Tibial nerve (tissue), 4 donors: ENCODE results near the gene ARID3A. TPM values are rescaled to one million over a fixed set of nuclear protein-coding genes. Genes with fewer than 3 reads are reported as not detected.
"Not testable (repeated sequence)": the region's sequence is repeated elsewhere in the genome, so short reads cannot be mapped to it uniquely, and the experiment has no call there.

Experiments
- DNase-seq, 2 donors: peaks; one replicate each; pipeline ENCODE4 v3.0.0-alpha.2; 2019; ENCODE audit warnings: low spot score in 2 of 2
- H3K27ac ChIP-seq, 4 donors: fragments of 200-600 bp; sonication (generic) in 3 of 4; one replicate each; pipeline ENCODE4 v1.5.1; 2017 to 2019; ENCODE audit warnings: mild to moderate bottlenecking in 1 of 4
- H3K27me3 ChIP-seq, 2 donors: fragments of 200-600 bp; sonication (generic) in 1 of 2; one replicate each; pipeline versions ENCODE4 v1.5.1 to v1.6.0; 2017 to 2019
- H3K36me3 ChIP-seq, 3 donors: fragments of 200-600 bp; sonication (generic); one replicate each; pipeline ENCODE4 v1.5.1; 2018 to 2019
- H3K4me1 ChIP-seq, 4 donors: fragments of 200-600 bp; sonication (generic) in 3 of 4; one replicate each; pipeline ENCODE4 v1.5.1; 2017 to 2019
- H3K4me3 ChIP-seq, 4 donors: fragments of 200-600 bp; sonication (generic) in 3 of 4; one replicate each; pipeline ENCODE4 v1.5.1; 2017 to 2019; ENCODE audit warnings: mild to moderate bottlenecking in 1 of 4, moderate library complexity in 1 of 4
- H3K9me3 ChIP-seq, 4 donors: fragments of 200-600 bp; sonication (generic) in 3 of 4; one replicate each; pipeline ENCODE4 v1.5.1; 2017 to 2019
- CTCF ChIP-seq, 5 experiments: fragments of 200-600 bp in 3 of 5; fragments of 450-650 bp in 2 of 5; sonication (generic) in 3 of 5; IDR thresholded peaks; one replicate each; pipeline ENCODE4 v1.5.1; 2016 to 2019; ENCODE audit warnings: antibody characterized with exemption in 5 of 5, mild to moderate bottlenecking in 3 of 5, moderate library complexity in 2 of 5
- EP300 ChIP-seq, 2 donors: sonication (generic); formaldehyde crosslinking; IDR thresholded peaks; one replicate each; pipeline ENCODE4 v1.6.1; 2017; ENCODE audit warnings: antibody characterized with exemption in 2 of 2, mild to moderate bottlenecking in 1 of 2
- POLR2A ChIP-seq, 2 donors: fragments of 450-650 bp; IDR thresholded peaks; one replicate each; pipeline ENCODE4 v1.6.1; 2017; ENCODE audit warnings: antibody characterized with exemption in 2 of 2, mild to moderate bottlenecking in 2 of 2, moderate library complexity in 2 of 2
- WGBS, 2 donors: methylation state at CpG; one replicate each; pipeline ENCODE4 v1.1.5; 2018; 5-methylcytosine and 5-hydroxymethylcytosine counted together
- total RNA-seq, 4 donors: library from RNA; depleted of rRNA; stranded (reverse); fragments of >200 nt; gene quantifications; one replicate each; pipeline ENCODE4 v1.1.0, GENCODE V29; 2016

ARID3A gene
- total RNA-seq, result 10 to 100 TPM in 3 of 4 donors, 1 to 10 TPM in 1; 8.1 to 15.3 (median 12.5) TPM

DNA sequence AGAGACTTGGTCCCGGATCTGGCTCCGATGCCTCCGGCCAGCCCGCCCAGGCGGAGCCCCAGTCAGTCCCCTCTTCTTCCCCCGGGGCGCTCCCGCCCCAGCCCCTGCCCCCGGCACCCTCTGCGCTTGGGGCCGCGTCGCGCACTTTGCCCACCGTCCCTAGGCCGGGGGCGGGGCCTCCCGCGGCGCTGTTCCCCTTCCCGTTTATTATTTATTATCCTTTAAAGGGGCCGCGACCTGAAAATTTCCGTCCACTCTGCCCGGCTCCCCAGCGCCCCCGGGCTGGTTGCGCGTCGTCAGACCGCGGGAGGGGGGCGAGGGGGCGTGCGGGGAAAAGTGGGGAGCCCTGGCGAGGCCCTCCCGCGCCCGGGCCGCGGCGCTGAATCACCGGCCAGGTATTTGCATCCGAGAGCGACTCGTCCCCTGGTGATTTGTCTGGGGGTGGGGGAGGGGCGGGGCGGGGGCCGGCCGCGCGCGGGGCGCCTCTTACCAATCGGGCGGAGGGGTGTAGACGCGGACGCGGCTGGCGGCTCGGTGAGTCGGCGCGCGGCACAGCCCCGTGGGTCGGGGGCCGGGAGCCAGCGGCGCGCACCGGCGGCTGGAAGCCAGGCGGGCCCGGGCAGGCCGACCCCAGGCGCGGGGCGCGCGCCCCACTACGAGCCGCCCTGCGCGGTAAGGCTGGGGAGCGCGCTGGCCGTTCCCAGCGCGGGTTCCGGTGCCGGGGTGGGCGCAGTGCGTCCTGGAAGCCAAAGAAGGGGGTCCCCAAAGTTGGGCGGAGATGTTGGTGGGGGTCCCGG is at the start of gene ARID3A:
Gene ARID3A, plus strand, starts transcription at position 510 of the 797 bp plus-strand sequence. CDS start 3,494 bp downstream, outside the sequence.
- 0% methylated on average over 60 to 67 of the region's 97 CpGs for WGBS, 2 donors
- Histone ChIP-seq H3K4me3 (peak within 1 kb of the TSS; percentile 56 to 80 (median 74)), H3K36me3 (peaks cover 0 to 19% (median 0%) of the 10 kb centered on the region in 3 donors), H3K9me3 (no peaks in the 10 kb centered on the region), H3K27ac (peak within 1 kb of the TSS; percentile 74 to 92 (median 85)), H3K4me1 (peaks cover 0 to 55% (median 15%) of the 10 kb centered on the region in 4 donors), H3K27me3 (peaks cover 0 to 8% of the 10 kb centered on the region in 2 donors)
- peak; percentile 70 to 71 for DNase-seq
- TF ChIP-seq CTCF (IDR thresholded peaks at IDR 0.05) (peak in 1 of 5 experiments; percentile 15), EP300 (IDR thresholded peaks at IDR 0.05) (peak; percentile 48 to 59), POLR2A (IDR thresholded peaks at IDR 0.05) (peak; percentile 30 to 51)

- H3K27ac ChIP-seq, result no peak overlapping the region
- H3K4me3 ChIP-seq, result no peak overlapping the region
- no peaks in the 10 kb centered on the region for H3K9me3 ChIP-seq
- 64 to 71% methylated on average over 18 of the region's 18 CpGs for WGBS, 2 donors
- no peak for TF ChIP-seq CTCF (IDR thresholded peaks at IDR 0.05)
- no peak for TF ChIP-seq POLR2A (IDR thresholded peaks at IDR 0.05)
- no peak for TF ChIP-seq EP300 (IDR thresholded peaks at IDR 0.05)
- no peak for DNase-seq
- peaks cover 0 to 16% (median 3%) of the 10 kb centered on the region in 4 donors for H3K4me1 ChIP-seq
- peaks cover 0 to 85% (median 10%) of the 10 kb centered on the region in 3 donors for H3K36me3 ChIP-seq
- no peaks in the 10 kb centered on the region for H3K27me3 ChIP-seq
Observed at GRCh38 chr19:876089-876488, 49.7 kb upstream of the ARID3A start.

DNA sequence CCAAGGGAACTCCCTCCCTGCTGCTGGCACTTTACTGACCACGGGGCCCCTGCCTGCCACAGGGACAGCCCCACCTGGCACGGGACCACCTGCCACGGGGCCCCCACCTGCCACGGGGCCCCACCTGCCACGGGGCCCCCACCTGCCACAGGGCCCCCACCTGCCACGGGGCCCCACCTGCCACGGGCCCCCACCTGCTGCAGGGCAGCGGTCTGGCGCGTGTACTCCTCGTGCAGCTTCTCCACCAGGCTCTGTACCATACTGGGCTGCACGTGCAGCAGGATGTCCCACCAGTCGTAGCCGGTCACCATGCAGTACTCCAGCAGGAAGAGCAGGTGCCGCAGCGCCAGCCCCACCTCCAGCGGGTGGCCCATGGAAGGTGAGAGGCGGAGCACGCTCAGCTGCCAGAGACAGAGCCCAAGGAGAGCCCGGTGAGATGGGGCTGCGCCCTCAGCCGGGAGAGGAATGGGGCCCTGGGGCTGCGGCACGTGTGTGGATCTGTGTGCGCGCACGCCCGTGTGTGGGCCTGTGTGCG is 49.0 kb upstream of the ARID3A start:
- WGBS, 2 donors, result 92 to 93% methylated on average over 22 to 27 of the region's 29 CpGs
- H3K36me3 ChIP-seq, result peaks cover 0 to 88% (median 14%) of the 10 kb centered on the region in 3 donors
- no peak for TF ChIP-seq CTCF (IDR thresholded peaks at IDR 0.05)
- no peak for TF ChIP-seq EP300 (IDR thresholded peaks at IDR 0.05)
- no peak for TF ChIP-seq POLR2A (IDR thresholded peaks at IDR 0.05)
- H3K9me3 ChIP-seq, result no peaks in the 10 kb centered on the region
- no peak overlapping the region for H3K4me3 ChIP-seq
- peaks cover 0 to 15% (median 3%) of the 10 kb centered on the region in 4 donors for H3K4me1 ChIP-seq
- no peaks in the 10 kb centered on the region for H3K27me3 ChIP-seq
- no peak overlapping the region for H3K27ac ChIP-seq
- no peak for DNase-seq

DNA sequence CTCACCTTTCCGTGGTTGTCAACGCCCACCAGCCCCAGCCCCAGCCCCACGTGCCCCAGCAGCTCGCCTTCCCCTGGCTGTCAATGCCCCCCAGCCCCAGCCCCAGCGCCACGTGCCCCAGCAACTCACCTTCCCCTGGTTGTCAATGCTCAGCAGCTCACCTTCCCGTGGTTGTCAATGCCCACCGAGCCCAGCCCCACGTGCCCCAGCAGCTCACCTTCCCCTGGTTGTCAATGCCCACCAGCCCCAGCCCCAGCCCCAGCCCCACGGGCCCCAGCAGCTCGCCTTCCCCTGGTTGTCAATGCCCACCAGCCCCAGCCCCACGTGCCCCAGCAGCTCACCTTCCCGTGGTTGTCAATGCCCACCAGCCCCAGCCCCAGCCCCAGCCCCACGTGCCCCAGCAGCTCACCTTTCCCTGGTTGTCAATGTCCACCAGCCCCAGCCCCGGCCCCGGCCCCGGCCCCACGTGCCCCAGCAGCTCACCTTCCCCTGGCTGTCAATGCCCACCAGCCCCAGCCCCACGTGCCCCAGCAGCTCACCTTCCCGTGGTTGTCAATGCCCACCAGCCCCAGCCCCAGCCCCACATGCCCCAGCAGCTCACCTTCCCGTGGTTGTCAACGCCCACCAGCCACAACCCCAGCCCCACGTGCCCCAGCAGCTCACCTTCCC is 47.7 kb upstream of the ARID3A start:
- peaks cover 0 to 92% (median 17%) of the 10 kb centered on the region in 3 donors for H3K36me3 ChIP-seq
- 87 to 91% methylated on average over 8 to 15 of the region's 23 CpGs for WGBS, 2 donors

DNA sequence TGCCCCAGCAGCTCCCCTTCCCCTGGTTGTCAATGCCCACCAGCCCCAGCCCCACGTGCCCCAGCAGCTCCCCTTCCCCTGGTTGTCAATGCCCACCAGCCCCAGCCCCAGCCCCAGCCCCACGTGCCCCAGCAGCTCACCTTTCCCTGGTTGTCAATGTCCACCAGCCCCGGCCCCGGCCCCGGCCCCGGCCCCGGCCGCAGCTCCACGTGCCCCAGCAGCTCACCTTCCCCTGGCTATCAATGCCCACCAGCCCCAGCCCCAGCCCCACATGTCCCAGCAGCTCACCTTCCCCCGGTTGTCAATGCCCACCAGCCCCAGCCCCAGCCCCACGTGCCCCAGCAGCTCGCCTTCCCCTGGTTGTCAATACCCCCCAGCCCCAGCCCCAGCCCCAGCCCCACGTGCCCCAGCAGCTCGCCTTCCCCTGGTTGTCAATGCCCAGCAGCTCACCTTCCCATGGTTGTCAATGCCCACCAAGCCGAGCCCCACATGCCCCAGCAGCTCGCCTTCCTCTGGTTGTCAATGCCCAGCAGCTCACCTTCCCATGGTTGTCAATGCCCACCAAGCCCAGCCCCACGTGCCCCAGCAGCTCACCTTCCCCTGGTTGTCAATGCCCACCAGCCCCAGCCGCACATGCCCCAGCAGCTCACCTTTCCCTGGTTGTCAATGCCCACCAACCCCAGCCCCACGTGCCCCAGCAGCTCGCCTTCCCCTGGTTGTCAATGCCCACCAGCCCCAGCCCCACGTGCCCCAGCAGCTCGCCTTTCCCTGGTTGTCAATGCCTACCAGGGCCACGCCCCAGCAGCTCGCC is 46.9 kb upstream of the ARID3A start:
- H3K4me1 ChIP-seq, H3K27me3 ChIP-seq, H3K27ac ChIP-seq, H3K4me3 ChIP-seq, H3K9me3 ChIP-seq, DNase-seq: not testable (repeated sequence)
- peaks cover 0 to 92% (median 17%) of the 10 kb centered on the region in 3 donors for H3K36me3 ChIP-seq
- 81 to 90% methylated on average over 15 to 18 of the region's 24 CpGs for WGBS, 2 donors

More for the DNA sequence above, 47.7 kb upstream of the ARID3A start:
- not testable (repeated sequence) for DNase-seq, H3K4me3 ChIP-seq, H3K27ac ChIP-seq, H3K9me3 ChIP-seq, H3K4me1 ChIP-seq, H3K27me3 ChIP-seq
